PFSK-1 (cell line): ENCODE measurements around the gene KLHL22.

Experiments used
- FOXP2 ChIP-seq: optimal IDR thresholded peaks from 2 replicates; pipeline ENCODE3; 2011; ENCODE audit warnings: borderline replicate concordance, control low read depth, inconsistent platforms; ENCODE audit not compliant: insufficient read depth; ENCODE audit errors: extremely low read length, extremely low read depth
- POLR2AphosphoS5 ChIP-seq: IDR thresholded peaks from 2 replicates; pipeline ENCODE4 v1.6.1; 2012; ENCODE audit warnings: low read depth, mild to moderate bottlenecking, control low read depth, low read length, moderate library complexity
- SIN3A ChIP-seq: IDR thresholded peaks from 2 replicates; pipeline ENCODE4 v1.6.1; 2012; ENCODE audit warnings: mild to moderate bottlenecking, low read length, moderate library complexity, borderline replicate concordance; ENCODE audit not compliant: insufficient read depth
- TAF1 ChIP-seq: IDR thresholded peaks from 2 replicates; pipeline ENCODE4 v1.6.1; 2012; ENCODE audit warnings: low read length, control low read depth, borderline replicate concordance; ENCODE audit not compliant: insufficient read depth

DNA sequence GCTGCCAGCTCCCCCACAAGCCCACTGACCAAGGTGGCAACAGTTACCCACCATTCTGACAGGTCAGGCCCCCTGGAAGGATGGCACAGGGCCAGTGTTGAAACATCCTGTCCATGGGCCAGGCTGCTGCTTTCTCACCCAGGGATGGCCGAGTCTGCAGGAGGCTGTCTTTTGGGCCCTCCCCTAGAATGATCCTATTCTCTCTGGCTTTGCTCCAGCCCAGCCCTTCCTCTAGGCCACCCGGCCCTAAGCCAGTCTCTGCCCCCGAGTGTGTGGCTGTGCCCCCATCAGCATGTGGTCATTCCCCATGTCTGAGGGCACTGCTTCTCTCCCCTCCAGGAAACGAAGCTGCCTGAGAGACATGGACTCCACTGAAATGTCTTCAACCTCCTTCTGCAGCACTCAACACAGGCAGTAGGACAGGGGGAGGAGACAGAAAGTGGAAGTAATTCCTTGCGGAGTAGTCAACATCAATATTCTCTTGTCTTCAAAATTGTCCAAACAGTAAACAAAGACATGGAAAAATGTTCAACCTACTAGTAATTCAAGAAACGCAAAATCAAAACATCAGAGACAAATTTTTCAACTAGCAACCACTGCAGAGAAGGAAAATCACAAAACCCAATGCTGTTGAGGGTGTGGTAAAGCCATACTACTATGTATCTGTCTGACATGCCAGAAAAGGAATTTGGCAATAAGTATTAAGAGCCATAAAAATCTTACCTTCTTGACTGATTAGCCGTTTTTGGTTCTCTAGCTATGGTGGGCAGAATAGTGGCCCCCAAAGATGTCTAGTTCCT, 52.9 kb downstream of the KLHL22 start:
- TF ChIP-seq POLR2AphosphoS5 (no peak), FOXP2 (no peak), SIN3A (no peak), TAF1 (no peak)
